ENCODE data around the gene SUGCT. TPM values are rescaled to one million over a fixed set of nuclear protein-coding genes. Genes with fewer than 3 reads are reported as not detected.

Gene SUGCT
- total RNA-seq, 1 donor: 6.7 TPM

GRCh38 chr7:40810274-40810673 is 675.5 kb downstream of the SUGCT start:
- H3K4me3 ChIP-seq (ENCODE audit: low read depth, low read length): no peak overlapping the region
- peak; percentile 26 for DNase-seq (ENCODE audit: low read depth)
- TF ChIP-seq, protein P1, sequence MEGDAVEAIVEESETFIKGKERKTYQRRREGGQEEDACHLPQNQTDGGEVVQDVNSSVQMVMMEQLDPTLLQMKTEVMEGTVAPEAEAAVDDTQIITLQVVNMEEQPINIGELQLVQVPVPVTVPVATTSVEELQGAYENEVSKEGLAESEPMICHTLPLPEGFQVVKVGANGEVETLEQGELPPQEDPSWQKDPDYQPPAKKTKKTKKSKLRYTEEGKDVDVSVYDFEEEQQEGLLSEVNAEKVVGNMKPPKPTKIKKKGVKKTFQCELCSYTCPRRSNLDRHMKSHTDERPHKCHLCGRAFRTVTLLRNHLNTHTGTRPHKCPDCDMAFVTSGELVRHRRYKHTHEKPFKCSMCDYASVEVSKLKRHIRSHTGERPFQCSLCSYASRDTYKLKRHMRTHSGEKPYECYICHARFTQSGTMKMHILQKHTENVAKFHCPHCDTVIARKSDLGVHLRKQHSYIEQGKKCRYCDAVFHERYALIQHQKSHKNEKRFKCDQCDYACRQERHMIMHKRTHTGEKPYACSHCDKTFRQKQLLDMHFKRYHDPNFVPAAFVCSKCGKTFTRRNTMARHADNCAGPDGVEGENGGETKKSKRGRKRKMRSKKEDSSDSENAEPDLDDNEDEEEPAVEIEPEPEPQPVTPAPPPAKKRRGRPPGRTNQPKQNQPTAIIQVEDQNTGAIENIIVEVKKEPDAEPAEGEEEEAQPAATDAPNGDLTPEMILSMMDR (IDR thresholded peaks at IDR 0.05; ENCODE audit: insufficient read depth, low read length): no peak

- TF ChIP-seq, protein P1 (IDR thresholded peaks at IDR 0.05; ENCODE audit: insufficient read depth, low read length): no peak
- no peak overlapping the region for H3K4me3 ChIP-seq (ENCODE audit: low read depth, low read length)
- no peak for DNase-seq (ENCODE audit: low read depth)
Measured at GRCh38 chr7:40811666-40812065, 676.9 kb downstream of the SUGCT start.

DNA sequence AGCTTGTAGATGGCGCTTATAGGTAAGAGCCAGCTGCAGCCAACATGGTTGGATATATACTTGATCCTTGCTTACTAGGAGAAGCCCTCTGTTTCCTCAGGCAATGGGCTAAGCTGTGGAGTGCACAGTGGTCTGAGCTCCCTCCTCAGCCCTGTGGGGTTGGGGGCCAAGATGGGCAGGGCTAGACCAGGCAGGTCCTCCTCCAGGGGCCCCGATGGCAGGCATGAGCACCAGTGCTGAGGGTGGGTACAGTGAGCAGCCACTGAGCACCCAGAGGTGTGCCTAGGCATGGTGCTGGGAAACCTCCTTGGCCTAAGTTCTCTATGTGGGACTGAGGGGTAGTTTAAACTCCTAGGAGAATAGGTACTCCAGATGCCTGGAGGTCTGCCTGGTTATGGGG is 680.2 kb downstream of the SUGCT start:
- no peak for DNase-seq (ENCODE audit: low read depth)
- TF ChIP-seq, protein P1 (IDR thresholded peaks at IDR 0.05; ENCODE audit: insufficient read depth, low read length): no peak
- H3K4me3 ChIP-seq (ENCODE audit: low read depth, low read length): no peak overlapping the region

DNA sequence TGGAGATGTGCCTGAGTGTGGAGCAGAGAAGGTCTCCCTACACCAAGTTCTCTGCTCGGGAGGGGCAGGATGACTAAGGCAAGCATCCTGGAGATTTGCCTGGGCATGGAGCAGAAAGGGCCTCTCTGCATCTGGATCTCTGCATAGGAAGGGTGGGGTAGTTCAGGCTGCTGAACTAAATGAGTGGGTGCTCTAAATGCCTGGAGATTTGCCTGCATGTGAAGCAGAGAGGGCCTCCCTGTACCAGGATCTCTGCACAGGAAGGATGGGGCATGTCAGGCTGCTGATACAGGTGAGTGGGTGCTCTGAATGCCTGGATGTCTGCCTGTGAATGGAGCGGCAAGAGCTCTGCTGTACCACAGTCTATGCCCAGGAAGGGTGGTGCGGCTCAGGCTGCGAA is 680.7 kb downstream of the SUGCT start:
- H3K4me3 ChIP-seq (ENCODE audit: low read depth, low read length): no peak overlapping the region
- DNase-seq (ENCODE audit: low read depth): peak; percentile 93
- TF ChIP-seq, protein P1 (IDR thresholded peaks at IDR 0.05; ENCODE audit: insufficient read depth, low read length): no peak

GRCh38 chr7:40822861-40823260 is 688.1 kb downstream of the SUGCT start:
- TF ChIP-seq, protein P1 (IDR thresholded peaks at IDR 0.05; ENCODE audit: insufficient read depth, low read length): no peak
- no peak for DNase-seq (ENCODE audit: low read depth)
- H3K4me3 ChIP-seq (ENCODE audit: low read depth, low read length): no peak overlapping the region

GRCh38 chr7:40824461-40824860 is 689.7 kb downstream of the SUGCT start:
- DNase-seq (ENCODE audit: low read depth): no peak
- TF ChIP-seq, protein P1 (IDR thresholded peaks at IDR 0.05; ENCODE audit: insufficient read depth, low read length): no peak
- no peak overlapping the region for H3K4me3 ChIP-seq (ENCODE audit: low read depth, low read length)
